SU-DHL-6 (cell line): ENCODE measurements around the gene DTNA.

Experiments used
- H2AFZ ChIP-seq: fragments of 200-600 bp; sonication (generic); 2 replicates; pipeline ENCODE4 v1.6.1; 2014; ENCODE audit warnings: low read depth, mild to moderate bottlenecking, moderate library complexity, mixed read lengths, antibody characterized with exemption, low read length; ENCODE audit not compliant: severe bottlenecking
- H3F3A ChIP-seq: fragments of 200-600 bp; shearing (Covaris generic); 2 replicates; pipeline ENCODE4 v1.6.0; 2016; ENCODE audit warnings: antibody characterized with exemption, mild to moderate bottlenecking; ENCODE audit not compliant: insufficient read depth
- H3K27ac ChIP-seq: fragments of 200-600 bp; sonication (generic); 2 replicates; pipeline ENCODE4 v1.5.1; 2016; ENCODE audit warnings: low read depth, mild to moderate bottlenecking, low read length, moderate library complexity, mixed read lengths
- H3K27me3 ChIP-seq: fragments of 200-600 bp; sonication (generic), shearing (Covaris generic); 2 replicates; pipeline ENCODE4 v1.6.0; 2014; ENCODE audit warnings: mild to moderate bottlenecking, low read length
- H3K36me3 ChIP-seq: fragments of 200-600 bp; sonication (generic); 2 replicates; pipeline ENCODE4 v1.6.1; 2014; ENCODE audit warnings: mild to moderate bottlenecking, low read length, mixed read lengths
- H3K4me2 ChIP-seq: fragments of 300-600, 200-600 bp; shearing (Covaris generic), sonication (generic); 2 replicates; pipeline ENCODE4 v1.6.0; 2014; ENCODE audit warnings: low read length, low read depth, mild to moderate bottlenecking; ENCODE audit not compliant: poor library complexity, severe bottlenecking
- H3K4me3 ChIP-seq: fragments of 200-600 bp; sonication (generic); 2 replicates; pipeline ENCODE4 v1.5.1; 2014; ENCODE audit warnings: antibody characterized with exemption, low read length, mild to moderate bottlenecking, mixed read lengths; ENCODE audit not compliant: insufficient read depth, poor library complexity, severe bottlenecking
- H3K79me2 ChIP-seq: fragments of 200-600 bp; sonication (generic); 2 replicates; pipeline ENCODE4 v1.6.1; 2014; ENCODE audit warnings: mild to moderate bottlenecking, low read length, moderate library complexity; ENCODE audit not compliant: insufficient read depth
- H3K9ac ChIP-seq: fragments of 200-600 bp; sonication (generic); 2 replicates; pipeline ENCODE4 v1.7.0; 2014; ENCODE audit warnings: mild to moderate bottlenecking, low read length
- H3K9me2 ChIP-seq: fragments of 200-600 bp; sonication (generic); replicated peaks from 2 replicates; pipeline ENCODE4 v1.6.1; 2014; ENCODE audit warnings: low read length; ENCODE audit not compliant: insufficient read depth
- H3K9me3 ChIP-seq: fragments of 200-600 bp; sonication (generic); 2 replicates; pipeline ENCODE4 v1.6.1; 2014; ENCODE audit warnings: low read length, mixed read lengths; ENCODE audit not compliant: insufficient read depth
- H4K20me1 ChIP-seq: fragments of 200-600 bp; sonication (generic); 2 replicates; pipeline ENCODE4 v1.6.1; 2014; ENCODE audit warnings: low read depth, mild to moderate bottlenecking, antibody characterized with exemption, low read length, moderate library complexity, mixed read lengths
- CTCF ChIP-seq: fragments of 200-600 bp; sonication (generic); IDR thresholded peaks from one replicate; pipeline ENCODE4 v1.5.1; 2017; ENCODE audit warnings: antibody characterized with exemption, mild to moderate bottlenecking, low read length, moderate library complexity; ENCODE audit not compliant: insufficient read depth, poor library complexity, severe bottlenecking
- EZH2phosphoT487 ChIP-seq: fragments of 200-600 bp; sonication (generic), shearing (Covaris generic); conservative IDR thresholded peaks from 2 replicates; pipeline ENCODE4 v1.6.1; 2018; ENCODE audit warnings: mild to moderate bottlenecking, antibody characterized with exemption, low read length, moderate library complexity, mixed read lengths

Gene DTNA

GRCh38 chr18:34704823-34705222 is 5.3 kb upstream of the DTNA start:
- Histone ChIP-seq H3K9me2 (no peaks in the 10 kb centered on the region), H2AFZ (no peak overlapping the region), H3K9me3 (no peaks in the 10 kb centered on the region), H3K36me3 (no peaks in the 10 kb centered on the region), H3K27me3 (no peaks in the 10 kb centered on the region), H4K20me1 (no peaks in the 10 kb centered on the region), H3K79me2 (no peaks in the 10 kb centered on the region), H3K4me2 (no peak overlapping the region), H3K9ac (no peak overlapping the region), H3K4me3 (no peak overlapping the region), H3K27ac (no peak overlapping the region), H3F3A (no peaks in the 10 kb centered on the region)
- no peak for TF ChIP-seq CTCF
- no peak for TF ChIP-seq EZH2phosphoT487

- Histone ChIP-seq H3K27me3 (no peaks in the 10 kb centered on the region), H3K36me3 (no peaks in the 10 kb centered on the region), H4K20me1 (no peaks in the 10 kb centered on the region), H3K27ac (no peak overlapping the region), H2AFZ (no peak overlapping the region), H3K9me3 (no peaks in the 10 kb centered on the region), H3K79me2 (no peaks in the 10 kb centered on the region), H3F3A (no peaks in the 10 kb centered on the region), H3K9me2 (no peaks in the 10 kb centered on the region), H3K4me3 (no peak overlapping the region), H3K4me2 (no peak overlapping the region), H3K9ac (no peak overlapping the region)
- TF ChIP-seq EZH2phosphoT487 = no peak
- TF ChIP-seq CTCF = no peak
These were observed 2.4 kb upstream of the DTNA start for GRCh38 chr18:34707670-34708069.

DNA sequence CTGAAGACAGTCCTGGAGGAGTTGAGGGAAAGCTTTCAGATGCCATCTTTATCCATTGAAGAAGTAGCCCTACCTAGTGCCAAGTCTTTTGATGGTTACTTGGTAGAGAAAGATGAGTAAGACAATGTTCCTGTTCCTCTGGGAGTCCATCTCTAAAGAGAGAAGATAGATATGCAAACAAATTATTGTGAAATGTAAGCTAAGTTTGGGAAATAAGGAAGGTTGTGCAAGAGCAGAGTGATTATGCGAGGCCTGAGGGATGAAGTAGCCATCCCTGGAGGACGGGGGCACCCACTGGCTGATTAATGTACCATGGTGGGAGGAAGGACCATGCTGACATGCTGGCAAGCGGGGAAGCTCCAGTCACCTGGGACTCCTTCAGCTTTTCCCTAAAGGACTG is 994 bp upstream of the DTNA start:
- H3K9ac ChIP-seq = no peak overlapping the region
- no peaks in the 10 kb centered on the region for H3K79me2 ChIP-seq
- no peaks in the 10 kb centered on the region for H3K9me3 ChIP-seq
- H3K27me3 ChIP-seq = no peaks in the 10 kb centered on the region
- H3K36me3 ChIP-seq = no peaks in the 10 kb centered on the region
- no peaks in the 10 kb centered on the region for H4K20me1 ChIP-seq
- no peak overlapping the region for H3K4me3 ChIP-seq
- H2AFZ ChIP-seq = no peak overlapping the region
- no peaks in the 10 kb centered on the region for H3F3A ChIP-seq
- no peak overlapping the region for H3K27ac ChIP-seq
- no peaks in the 10 kb centered on the region for H3K9me2 ChIP-seq
- TF ChIP-seq CTCF = no peak
- no peak for TF ChIP-seq EZH2phosphoT487
- H3K4me2 ChIP-seq = no peak overlapping the region

DNA sequence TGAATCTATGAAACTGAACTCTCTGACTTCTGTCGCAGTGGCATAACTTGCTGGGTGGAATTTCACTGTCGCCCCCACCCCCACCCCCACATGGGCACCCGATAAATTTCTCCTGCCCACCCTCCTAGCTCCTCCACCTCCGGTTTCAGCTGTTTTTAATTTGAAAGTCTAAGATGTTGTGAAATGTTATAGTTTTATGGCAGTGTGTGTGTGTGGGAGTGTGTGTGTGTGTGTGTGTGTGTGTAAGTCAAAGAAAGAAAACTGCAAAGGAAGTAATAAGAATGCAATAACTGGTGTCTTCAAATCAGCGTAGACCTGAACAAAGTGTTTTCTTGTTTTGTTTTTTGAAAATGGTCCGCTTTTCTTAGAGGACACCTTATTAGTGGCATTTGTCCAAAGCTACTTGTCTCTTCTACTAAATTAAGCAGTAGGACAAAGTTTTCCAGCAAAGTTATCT is 388 bp downstream of the DTNA start:
- H3K36me3 ChIP-seq = no peaks in the 10 kb centered on the region
- H3K9ac ChIP-seq = no peak overlapping the region
- H3K27me3 ChIP-seq = no peaks in the 10 kb centered on the region
- H3K9me2 ChIP-seq = no peaks in the 10 kb centered on the region
- H2AFZ ChIP-seq = no peak overlapping the region
- H3F3A ChIP-seq = no peaks in the 10 kb centered on the region
- H3K79me2 ChIP-seq = no peaks in the 10 kb centered on the region
- TF ChIP-seq EZH2phosphoT487 (no peak), CTCF (no peak)
- H3K4me2 ChIP-seq = no peak overlapping the region
- no peaks in the 10 kb centered on the region for H3K9me3 ChIP-seq
- no peak overlapping the region for H3K4me3 ChIP-seq
- H4K20me1 ChIP-seq = no peaks in the 10 kb centered on the region
- no peak overlapping the region for H3K27ac ChIP-seq
